Ascending aorta (tissue), 2 donors: ENCODE results near the gene NEIL3. TPM values are rescaled to one million over a fixed set of nuclear protein-coding genes. Genes with fewer than 3 reads are reported as not detected.
"Not testable (repeated sequence)": the region's sequence is repeated elsewhere in the genome, so short reads cannot be mapped to it uniquely, and the experiment has no call there.

Experiments used
- DNase-seq, 2 donors: peaks; one replicate each; pipeline ENCODE4 v3.0.0-alpha.2; 2019; ENCODE audit warnings: low spot score in 2 of 2
- H3K27ac ChIP-seq, 2 donors: fragments of 200-600 bp; sonication (generic); one replicate each; pipeline ENCODE4 v1.5.1; 2016 to 2017; ENCODE audit warnings: mild to moderate bottlenecking in 1 of 2
- H3K27me3 ChIP-seq: fragments of 200-600 bp; sonication (generic); one replicate; pipeline ENCODE4 v1.5.1; 2017
- H3K36me3 ChIP-seq, 2 donors: fragments of 200-600 bp; sonication (generic); one replicate each; pipeline ENCODE4 v1.5.1; 2016
- H3K4me1 ChIP-seq, 2 donors: fragments of 200-600 bp; sonication (generic); one replicate each; pipeline ENCODE4 v1.5.1; 2016 to 2017; ENCODE audit warnings: mild to moderate bottlenecking in 1 of 2
- H3K4me3 ChIP-seq, 2 donors: fragments of 200-600 bp; sonication (generic); one replicate each; pipeline ENCODE4 v1.5.1; 2016 to 2017; ENCODE audit warnings: mild to moderate bottlenecking in 1 of 2
- H3K9me3 ChIP-seq, 2 donors: fragments of 200-600 bp; sonication (generic); one replicate each; pipeline ENCODE4 v1.5.1; 2016
- intact Hi-C: fragments of 100-400 bp; cut with DNase I; formaldehyde crosslinking; loops from one replicate; pipeline ENCODE4 v1.15.1; 2023
- total RNA-seq: library from RNA; depleted of rRNA; stranded (reverse); fragments of >200 nt; gene quantifications from one replicate; pipeline ENCODE4 v1.1.0, GENCODE V29; 2016
- TF ChIP-seq, protein P1 (sequence below), 3 experiments: fragments of 200-600 bp in 2 of 3; fragments of 450-650 bp in 1 of 3; sonication (generic) in 2 of 3; IDR thresholded peaks; one replicate each; pipeline ENCODE4 v1.5.1; 2016 to 2019; ENCODE audit warnings: antibody characterized with exemption in 3 of 3, mild to moderate bottlenecking in 1 of 3, moderate library complexity in 1 of 3

NEIL3 gene
- total RNA-seq, 1 donor from 2014 or later = not detected

DNA sequence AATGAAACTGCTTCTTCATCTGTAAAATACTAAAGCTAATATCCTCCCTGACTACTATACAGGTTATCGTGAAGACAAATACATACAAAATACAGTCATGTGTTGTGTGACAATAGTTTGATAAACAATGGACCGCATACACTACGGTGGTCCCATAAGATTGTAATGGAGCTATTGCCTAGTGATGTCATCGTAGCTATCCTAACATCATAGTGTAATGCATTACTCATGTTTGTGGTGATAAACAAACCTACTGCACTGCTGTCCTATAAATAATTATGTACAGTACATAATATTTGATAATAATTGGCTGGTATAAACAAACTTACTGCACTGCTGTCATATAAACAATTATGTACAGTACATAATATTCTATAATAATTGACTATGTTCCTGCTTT, 5.6 kb upstream of the NEIL3 start:
- no peak for DNase-seq
- intact Hi-C loops = loop anchor here (5.0 kb wide), 1 partner anchor 138 kb away; the partner anchor contains the start of gene AGA
- no peaks in the 10 kb centered on the region for H3K36me3 ChIP-seq
- H3K27me3 ChIP-seq = no peaks in the 10 kb centered on the region
- TF ChIP-seq, protein P1, sequence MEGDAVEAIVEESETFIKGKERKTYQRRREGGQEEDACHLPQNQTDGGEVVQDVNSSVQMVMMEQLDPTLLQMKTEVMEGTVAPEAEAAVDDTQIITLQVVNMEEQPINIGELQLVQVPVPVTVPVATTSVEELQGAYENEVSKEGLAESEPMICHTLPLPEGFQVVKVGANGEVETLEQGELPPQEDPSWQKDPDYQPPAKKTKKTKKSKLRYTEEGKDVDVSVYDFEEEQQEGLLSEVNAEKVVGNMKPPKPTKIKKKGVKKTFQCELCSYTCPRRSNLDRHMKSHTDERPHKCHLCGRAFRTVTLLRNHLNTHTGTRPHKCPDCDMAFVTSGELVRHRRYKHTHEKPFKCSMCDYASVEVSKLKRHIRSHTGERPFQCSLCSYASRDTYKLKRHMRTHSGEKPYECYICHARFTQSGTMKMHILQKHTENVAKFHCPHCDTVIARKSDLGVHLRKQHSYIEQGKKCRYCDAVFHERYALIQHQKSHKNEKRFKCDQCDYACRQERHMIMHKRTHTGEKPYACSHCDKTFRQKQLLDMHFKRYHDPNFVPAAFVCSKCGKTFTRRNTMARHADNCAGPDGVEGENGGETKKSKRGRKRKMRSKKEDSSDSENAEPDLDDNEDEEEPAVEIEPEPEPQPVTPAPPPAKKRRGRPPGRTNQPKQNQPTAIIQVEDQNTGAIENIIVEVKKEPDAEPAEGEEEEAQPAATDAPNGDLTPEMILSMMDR (IDR thresholded peaks at IDR 0.05) = no peak
- peaks cover 0 to under 1% of the 10 kb centered on the region in 2 donors for H3K9me3 ChIP-seq
- no peak overlapping the region for H3K4me3 ChIP-seq
- no peak overlapping the region for H3K27ac ChIP-seq
- H3K4me1 ChIP-seq = peaks cover 0 to 14% of the 10 kb centered on the region in 2 donors

DNA sequence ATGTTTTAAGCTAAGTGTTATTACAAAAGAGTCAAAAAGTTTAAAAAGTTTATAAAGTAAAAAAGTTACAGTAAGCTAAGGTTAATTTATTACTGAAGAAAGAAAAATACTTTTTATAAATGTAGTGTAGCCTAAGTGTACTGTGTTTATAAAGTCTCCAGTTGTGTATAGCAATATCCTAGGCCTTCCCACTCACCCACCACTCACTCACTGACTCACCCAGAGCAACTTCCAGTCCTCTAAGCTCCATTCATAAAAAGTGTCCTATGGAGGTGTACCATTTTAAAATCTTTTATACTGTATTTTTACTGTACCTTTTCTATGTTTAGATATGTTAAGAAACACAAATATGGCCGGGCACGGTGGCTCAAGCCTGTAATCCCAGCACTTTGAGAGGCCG, 4.8 kb upstream of the NEIL3 start:
- H3K9me3 ChIP-seq, H3K36me3 ChIP-seq, DNase-seq, H3K27me3 ChIP-seq, H3K27ac ChIP-seq, H3K4me3 ChIP-seq: not testable (repeated sequence)
- peaks cover 0 to 15% of the 10 kb centered on the region in 2 donors for H3K4me1 ChIP-seq
- intact Hi-C loops = loop anchor here (5.0 kb wide), 1 partner anchor 137 kb away; the partner anchor contains the start of gene AGA

- no peaks in the 10 kb centered on the region for H3K27me3 ChIP-seq
- TF ChIP-seq, protein P1 (IDR thresholded peaks at IDR 0.05) = no peak
- no peak overlapping the region for H3K4me3 ChIP-seq
- H3K27ac ChIP-seq = no peak overlapping the region
- DNase-seq = no peak
- intact Hi-C loops = no loop called here
- no peaks in the 10 kb centered on the region for H3K36me3 ChIP-seq
- H3K9me3 ChIP-seq = no peaks in the 10 kb centered on the region
- H3K4me1 ChIP-seq = peaks cover 0 to 7% of the 10 kb centered on the region in 2 donors
These were observed 1.5 kb upstream of the NEIL3 start for GRCh38 chr4:177308125-177308524.

DNA sequence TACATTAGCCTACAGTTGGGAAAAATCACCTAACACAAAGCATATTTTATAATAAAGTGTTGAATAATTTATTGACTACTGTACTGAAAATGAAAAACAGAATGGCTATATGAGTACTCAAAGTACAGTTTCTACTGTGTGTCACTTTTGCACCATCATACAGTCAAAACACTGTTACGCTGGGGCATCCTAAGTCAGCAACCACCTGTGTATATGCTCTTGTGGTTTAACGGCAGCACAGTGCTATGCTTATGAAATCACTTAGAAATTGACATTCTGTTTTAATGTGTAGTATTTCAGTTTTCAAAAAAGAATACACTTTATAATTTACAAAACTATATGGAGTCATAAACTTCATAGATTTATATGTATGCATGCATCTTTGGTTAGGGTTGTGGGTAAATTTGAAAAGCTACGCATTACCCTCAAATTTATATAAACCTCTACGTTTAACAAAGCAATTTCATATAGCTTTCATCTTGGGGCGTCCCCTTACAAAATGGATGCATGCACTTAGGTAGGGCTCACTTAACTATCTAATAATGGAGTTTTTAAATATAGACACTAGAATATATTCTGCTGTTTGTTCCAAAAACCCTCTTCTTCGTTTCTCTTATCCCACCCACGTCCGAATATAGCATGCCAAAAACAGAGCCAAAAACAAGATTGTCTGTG, 690 bp upstream of the NEIL3 start:
- Histone ChIP-seq H3K27me3 (no peaks in the 10 kb centered on the region), H3K36me3 (no peaks in the 10 kb centered on the region), H3K4me3 (peak overlapping the region; percentile 68 to 76), H3K27ac (no peak overlapping the region), H3K4me1 (peaks cover 0 to 7% of the 10 kb centered on the region in 2 donors), H3K9me3 (no peaks in the 10 kb centered on the region)
- intact Hi-C loops = no loop called here
- DNase-seq = no peak
- TF ChIP-seq, protein P1 (IDR thresholded peaks at IDR 0.05) = no peak

GRCh38 chr4:177311589-177311988, 1.9 kb downstream of the NEIL3 start:
- Histone ChIP-seq H3K27ac (no peak overlapping the region), H3K36me3 (no peaks in the 10 kb centered on the region), H3K27me3 (no peaks in the 10 kb centered on the region), H3K9me3 (no peaks in the 10 kb centered on the region), H3K4me1 (peaks cover 0 to 7% of the 10 kb centered on the region in 2 donors), H3K4me3 (no peak overlapping the region)
- no peak for DNase-seq
- intact Hi-C loops = no loop called here
- TF ChIP-seq, protein P1 (IDR thresholded peaks at IDR 0.05) = no peak

GRCh38 chr4:177313263-177313662, 3.6 kb downstream of the NEIL3 start:
- TF ChIP-seq, protein P1 (IDR thresholded peaks at IDR 0.05) = no peak
- H3K36me3 ChIP-seq = no peaks in the 10 kb centered on the region
- DNase-seq = no peak
- H3K4me1 ChIP-seq = peaks cover 0 to 7% of the 10 kb centered on the region in 2 donors
- no peak overlapping the region for H3K27ac ChIP-seq
- intact Hi-C loops = no loop called here
- no peak overlapping the region for H3K4me3 ChIP-seq
- no peaks in the 10 kb centered on the region for H3K9me3 ChIP-seq
- H3K27me3 ChIP-seq = no peaks in the 10 kb centered on the region
